Glomerular endothelial cell (primary cell): ENCODE results near the gene TGM3. TPM values are rescaled to one million over a fixed set of nuclear protein-coding genes. Genes with fewer than 3 reads are reported as not detected.

Source experiments
- DNase-seq: peaks from one replicate; pipeline ENCODE4 v3.0.0-alpha.2; 2011; ENCODE audit warnings: low read depth, low spot score; ENCODE audit errors: extremely low read depth
- total RNA-seq: library from RNA; depleted of rRNA; stranded (reverse); fragments of >200 nt; gene quantifications from 2 replicates; pipeline ENCODE4 v1.2.3, GENCODE V29; 2015

Gene TGM3
- total RNA-seq, 1 donor from 2014 or later, result not detected

- no peak for DNase-seq
Measured at GRCh38 chr20:2333821-2334220, 38.0 kb downstream of the TGM3 start.

GRCh38 chr20:2335096-2335870 lies 39.5 kb downstream of the TGM3 start:
- no peak for DNase-seq

GRCh38 chr20:2336471-2336870 lies 40.7 kb downstream of the TGM3 start:
- no peak for DNase-seq

- no peak for DNase-seq
Measured at GRCh38 chr20:2337142-2337541, 41.3 kb downstream of the TGM3 start.

GRCh38 chr20:2338411-2339066 lies 42.7 kb downstream of the TGM3 start:
- DNase-seq, result no peak

- no peak for DNase-seq
Measured at GRCh38 chr20:2340136-2340535, 44.3 kb downstream of the TGM3 start.

- DNase-seq, result no peak
Measured at GRCh38 chr20:2340823-2341222, 45.0 kb downstream of the TGM3 start.

- no peak for DNase-seq
Measured at GRCh38 chr20:2341336-2341735, 45.5 kb downstream of the TGM3 start.

- DNase-seq, result no peak
Measured at GRCh38 chr20:2342243-2342642, 46.4 kb downstream of the TGM3 start.

- no peak for DNase-seq
Measured at GRCh38 chr20:2346188-2346587, 50.4 kb downstream of the TGM3 start.

- no peak for DNase-seq
Measured at GRCh38 chr20:2348336-2348735, 52.5 kb downstream of the TGM3 start.

- DNase-seq, result no peak
Measured at GRCh38 chr20:2349801-2350200, 54.0 kb downstream of the TGM3 start.

- no peak for DNase-seq
Measured at GRCh38 chr20:2350606-2351005, 54.8 kb downstream of the TGM3 start.

GRCh38 chr20:2353231-2353630 lies 57.4 kb downstream of the TGM3 start:
- no peak for DNase-seq

GRCh38 chr20:2357114-2357513 lies 61.3 kb downstream of the TGM3 start:
- no peak for DNase-seq

- no peak for DNase-seq
Measured at GRCh38 chr20:2358006-2358405, 62.2 kb downstream of the TGM3 start.

GRCh38 chr20:2361035-2361593 lies 65.3 kb downstream of the TGM3 start:
- DNase-seq, result no peak

GRCh38 chr20:2363187-2363586 lies 67.4 kb downstream of the TGM3 start:
- DNase-seq, result no peak

- no peak for DNase-seq
Measured at GRCh38 chr20:2363587-2363986, 67.8 kb downstream of the TGM3 start.

GRCh38 chr20:2364044-2364443 lies 68.2 kb downstream of the TGM3 start:
- no peak for DNase-seq

- no peak for DNase-seq
Measured at GRCh38 chr20:2365091-2365490, 69.3 kb downstream of the TGM3 start.

GRCh38 chr20:2365666-2366065 lies 69.9 kb downstream of the TGM3 start:
- DNase-seq, result no peak
